ENCODE results near the gene AFMID.

DNA sequence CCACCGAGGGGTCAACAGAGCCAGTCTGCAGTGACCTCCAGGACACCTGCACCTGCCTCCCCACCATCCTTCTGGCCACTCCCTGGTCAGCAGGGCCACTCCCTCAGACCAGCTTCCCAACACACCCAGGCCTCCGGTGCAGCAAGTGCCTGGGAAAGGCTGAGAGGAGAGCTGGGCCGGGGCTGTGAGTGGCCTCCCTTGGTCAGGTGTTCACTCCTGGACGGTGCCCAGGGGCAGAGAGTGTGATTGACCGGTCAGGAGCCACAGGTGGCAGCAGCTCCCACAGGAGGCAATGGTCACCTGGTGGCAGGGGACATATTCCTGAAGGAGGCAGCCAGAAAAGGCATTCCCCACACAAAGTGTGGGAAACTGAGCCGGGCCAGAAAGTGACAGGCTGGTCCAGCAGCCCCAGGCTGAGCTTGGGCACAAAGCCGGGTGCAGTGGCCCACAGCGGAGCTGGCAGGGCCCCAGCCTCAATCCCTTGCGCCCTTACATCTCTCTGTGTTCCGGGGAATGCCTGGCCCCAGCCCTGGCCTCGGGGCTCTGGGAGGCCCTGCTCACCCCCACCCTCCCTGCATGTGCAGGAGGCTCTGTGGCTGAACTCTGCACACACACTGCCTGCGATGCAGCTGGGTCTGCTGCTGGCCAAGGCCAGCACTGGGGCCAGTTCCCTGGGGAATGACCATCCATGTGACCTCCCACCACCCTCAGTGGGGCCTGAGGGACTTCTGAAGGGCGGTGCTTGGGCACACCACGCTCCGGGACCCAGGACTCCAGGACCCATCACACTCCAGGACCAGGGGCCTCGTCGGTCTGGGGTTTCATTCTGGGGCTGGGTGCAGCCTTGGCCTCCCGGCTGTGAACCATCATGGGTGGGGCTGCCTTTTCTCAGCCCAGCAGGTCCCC is 42.2 kb upstream of the AFMID start:
- TF ChIP-seq, protein P1, sequence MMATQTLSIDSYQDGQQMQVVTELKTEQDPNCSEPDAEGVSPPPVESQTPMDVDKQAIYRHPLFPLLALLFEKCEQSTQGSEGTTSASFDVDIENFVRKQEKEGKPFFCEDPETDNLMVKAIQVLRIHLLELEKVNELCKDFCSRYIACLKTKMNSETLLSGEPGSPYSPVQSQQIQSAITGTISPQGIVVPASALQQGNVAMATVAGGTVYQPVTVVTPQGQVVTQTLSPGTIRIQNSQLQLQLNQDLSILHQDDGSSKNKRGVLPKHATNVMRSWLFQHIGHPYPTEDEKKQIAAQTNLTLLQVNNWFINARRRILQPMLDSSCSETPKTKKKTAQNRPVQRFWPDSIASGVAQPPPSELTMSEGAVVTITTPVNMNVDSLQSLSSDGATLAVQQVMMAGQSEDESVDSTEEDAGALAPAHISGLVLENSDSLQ (IDR thresholded peaks at IDR 0.05), result no peak
- TF ChIP-seq ZNF384 (IDR thresholded peaks at IDR 0.05) (no peak), ELF4 (IDR thresholded peaks at IDR 0.05) (no peak), SUZ12 (IDR thresholded peaks at IDR 0.05) (no peak), BHLHE40 (IDR thresholded peaks at IDR 0.05; ENCODE audit: borderline replicate concordance) (no peak), CTBP1 (IDR thresholded peaks at IDR 0.05; ENCODE audit: borderline replicate concordance) (no peak), TARDBP (IDR thresholded peaks at IDR 0.05) (no peak), HDGF (IDR thresholded peaks at IDR 0.05; ENCODE audit: borderline replicate concordance) (no peak), SP1 (IDR thresholded peaks at IDR 0.05) (no peak), FOXA1 (IDR thresholded peaks at IDR 0.05) (no peak), FOXM1 (IDR thresholded peaks at IDR 0.05; ENCODE audit: borderline replicate concordance) (no peak), FOXK2 (IDR thresholded peaks at IDR 0.05) (no peak)
